SU-DHL-6 (cell line): ENCODE measurements around the gene NDUFA9.

Experiments used
- EZH2phosphoT487 ChIP-seq: fragments of 200-600 bp; sonication (generic), shearing (Covaris generic); conservative IDR thresholded peaks from 2 replicates; pipeline ENCODE4 v1.6.1; 2018; ENCODE audit warnings: mild to moderate bottlenecking, antibody characterized with exemption, low read length, moderate library complexity, mixed read lengths
- TF ChIP-seq, protein P1 (sequence below): fragments of 200-600 bp; sonication (generic); IDR thresholded peaks from one replicate; pipeline ENCODE4 v1.5.1; 2017; ENCODE audit warnings: antibody characterized with exemption, mild to moderate bottlenecking, low read length, moderate library complexity; ENCODE audit not compliant: insufficient read depth, poor library complexity, severe bottlenecking

DNA sequence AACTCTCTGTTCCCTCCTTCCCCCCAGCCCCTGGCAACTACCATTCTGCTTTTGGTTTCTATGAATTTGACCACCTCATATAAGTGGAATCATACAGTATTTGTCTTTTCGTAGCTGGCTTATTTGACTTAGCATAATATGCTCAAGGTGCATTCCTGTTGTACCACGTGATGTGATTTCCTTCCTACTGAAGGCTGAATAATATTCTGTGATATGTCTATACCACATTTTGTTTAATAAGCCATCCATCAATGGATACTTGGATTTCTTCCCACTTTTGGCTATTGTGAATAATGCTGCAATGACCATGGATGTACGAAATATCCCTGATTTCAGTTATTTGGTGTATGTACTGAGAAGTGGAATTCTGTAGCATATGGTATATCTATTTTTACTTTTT lies 16.3 kb downstream of the NDUFA9 start:
- TF ChIP-seq, protein P1, sequence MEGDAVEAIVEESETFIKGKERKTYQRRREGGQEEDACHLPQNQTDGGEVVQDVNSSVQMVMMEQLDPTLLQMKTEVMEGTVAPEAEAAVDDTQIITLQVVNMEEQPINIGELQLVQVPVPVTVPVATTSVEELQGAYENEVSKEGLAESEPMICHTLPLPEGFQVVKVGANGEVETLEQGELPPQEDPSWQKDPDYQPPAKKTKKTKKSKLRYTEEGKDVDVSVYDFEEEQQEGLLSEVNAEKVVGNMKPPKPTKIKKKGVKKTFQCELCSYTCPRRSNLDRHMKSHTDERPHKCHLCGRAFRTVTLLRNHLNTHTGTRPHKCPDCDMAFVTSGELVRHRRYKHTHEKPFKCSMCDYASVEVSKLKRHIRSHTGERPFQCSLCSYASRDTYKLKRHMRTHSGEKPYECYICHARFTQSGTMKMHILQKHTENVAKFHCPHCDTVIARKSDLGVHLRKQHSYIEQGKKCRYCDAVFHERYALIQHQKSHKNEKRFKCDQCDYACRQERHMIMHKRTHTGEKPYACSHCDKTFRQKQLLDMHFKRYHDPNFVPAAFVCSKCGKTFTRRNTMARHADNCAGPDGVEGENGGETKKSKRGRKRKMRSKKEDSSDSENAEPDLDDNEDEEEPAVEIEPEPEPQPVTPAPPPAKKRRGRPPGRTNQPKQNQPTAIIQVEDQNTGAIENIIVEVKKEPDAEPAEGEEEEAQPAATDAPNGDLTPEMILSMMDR = no peak
- TF ChIP-seq EZH2phosphoT487 = no peak
